ENCODE measurements around the gene NFIA. TPM values are rescaled to one million over a fixed set of nuclear protein-coding genes. Genes with fewer than 3 reads are reported as not detected.
"Not testable (repeated sequence)": the region's sequence is repeated elsewhere in the genome, so short reads cannot be mapped to it uniquely, and the experiment has no call there.

NFIA gene
- total RNA-seq, 1 experiment from 2014 or later: 12.7 TPM

DNA sequence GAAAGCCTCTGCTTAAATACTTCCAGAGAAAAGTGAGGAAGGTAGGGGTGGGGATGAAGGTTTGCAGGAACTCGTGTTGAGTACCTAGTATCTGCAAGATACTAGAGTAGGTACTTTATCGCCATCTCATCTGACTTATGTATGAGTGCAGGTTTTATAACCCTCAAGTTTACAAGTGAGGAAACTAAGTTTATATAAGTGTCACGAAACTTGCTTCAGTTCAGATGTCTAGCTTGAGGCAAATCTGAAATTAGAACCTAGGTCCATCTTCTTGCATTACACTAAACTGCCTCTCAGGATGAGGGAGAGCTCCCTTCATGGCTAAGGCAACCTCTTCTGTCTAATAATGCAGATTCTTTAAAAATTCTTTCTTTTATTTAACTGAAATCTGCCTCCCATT lies 43.5 kb downstream of the NFIA start:
- Histone ChIP-seq H4K20me1 (ENCODE audit: low read length) (no peaks in the 10 kb centered on the region), H3K27me3 (ENCODE audit: low read length) (no peaks in the 10 kb centered on the region), H3K4me2 (ENCODE audit: low read length) (no peak overlapping the region), H3K79me2 (ENCODE audit: low read length) (no peaks in the 10 kb centered on the region), H2AFZ (ENCODE audit: low read length) (no peak overlapping the region), H3K9me3 (ENCODE audit: low read length) (no peaks in the 10 kb centered on the region), H3K4me3 (ENCODE audit: low read length) (no peak overlapping the region), H3K4me1 (ENCODE audit: insufficient read depth, low read length) (no peaks in the 10 kb centered on the region), H3K27ac (ENCODE audit: low read length) (no peak overlapping the region), H3F3A (ENCODE audit: low read length, unreplicated experiment) (no peaks in the 10 kb centered on the region), H3K9me2 (replicated peaks; ENCODE audit: low read length) (no peaks in the 10 kb centered on the region), H3K36me3 (ENCODE audit: low read depth, low read length) (no peaks in the 10 kb centered on the region), H3K9ac (ENCODE audit: low read length) (no peak overlapping the region)
- DNase-seq (no peak), ATAC-seq (no peak)
- intact Hi-C loops (cut with micrococcal nuclease): no loop called here
- CTCF ChIA-PET: no interaction called here
- TF ChIP-seq EZH2 (IDR thresholded peaks at IDR 0.05; ENCODE audit: low read length, unreplicated experiment) (no peak), EZH2phosphoT487 (IDR thresholded peaks at IDR 0.05; ENCODE audit: borderline replicate concordance, low read length) (no peak)
- TF ChIP-seq, protein P1, sequence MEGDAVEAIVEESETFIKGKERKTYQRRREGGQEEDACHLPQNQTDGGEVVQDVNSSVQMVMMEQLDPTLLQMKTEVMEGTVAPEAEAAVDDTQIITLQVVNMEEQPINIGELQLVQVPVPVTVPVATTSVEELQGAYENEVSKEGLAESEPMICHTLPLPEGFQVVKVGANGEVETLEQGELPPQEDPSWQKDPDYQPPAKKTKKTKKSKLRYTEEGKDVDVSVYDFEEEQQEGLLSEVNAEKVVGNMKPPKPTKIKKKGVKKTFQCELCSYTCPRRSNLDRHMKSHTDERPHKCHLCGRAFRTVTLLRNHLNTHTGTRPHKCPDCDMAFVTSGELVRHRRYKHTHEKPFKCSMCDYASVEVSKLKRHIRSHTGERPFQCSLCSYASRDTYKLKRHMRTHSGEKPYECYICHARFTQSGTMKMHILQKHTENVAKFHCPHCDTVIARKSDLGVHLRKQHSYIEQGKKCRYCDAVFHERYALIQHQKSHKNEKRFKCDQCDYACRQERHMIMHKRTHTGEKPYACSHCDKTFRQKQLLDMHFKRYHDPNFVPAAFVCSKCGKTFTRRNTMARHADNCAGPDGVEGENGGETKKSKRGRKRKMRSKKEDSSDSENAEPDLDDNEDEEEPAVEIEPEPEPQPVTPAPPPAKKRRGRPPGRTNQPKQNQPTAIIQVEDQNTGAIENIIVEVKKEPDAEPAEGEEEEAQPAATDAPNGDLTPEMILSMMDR (conservative IDR thresholded peaks at IDR 0.05; ENCODE audit: low read depth, low read length): no peak
- POLR2A ChIA-PET (ENCODE audit: unreplicated experiment): interaction anchor here (0.6 kb wide), 1 partner anchor 915 kb away, joined by 3 read pairs; no protein-coding TSS in a partner anchor
- BruUV-seq (replicated peaks): no TSS peak

DNA sequence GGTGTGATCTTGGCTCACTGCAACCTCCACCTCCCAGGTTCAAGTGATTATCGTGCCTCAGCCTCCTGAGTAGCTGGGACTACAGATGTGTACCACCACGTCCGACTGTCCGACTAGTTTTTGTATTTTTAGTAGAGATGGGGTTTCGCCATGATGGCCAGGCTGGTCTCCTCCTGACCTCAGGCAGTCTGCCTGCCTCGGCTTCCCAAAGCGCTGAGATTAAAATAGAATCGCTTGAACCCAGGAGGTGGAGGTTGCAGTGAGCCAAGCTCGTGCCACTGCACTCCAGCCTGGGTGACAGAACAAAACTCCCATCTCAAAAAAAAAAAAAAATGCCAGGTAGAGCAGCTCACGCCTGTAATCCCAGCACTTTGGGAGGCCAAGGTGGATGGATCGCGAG lies 44.5 kb downstream of the NFIA start:
- H3F3A ChIP-seq (ENCODE audit: low read length, unreplicated experiment); H3K9me3 ChIP-seq (ENCODE audit: low read length); H3K27ac ChIP-seq (ENCODE audit: low read length); H3K36me3 ChIP-seq (ENCODE audit: low read depth, low read length); H2AFZ ChIP-seq (ENCODE audit: low read length); H3K4me2 ChIP-seq (ENCODE audit: low read length); H3K9me2 ChIP-seq (replicated peaks; ENCODE audit: low read length); CTCF ChIA-PET; H3K9ac ChIP-seq (ENCODE audit: low read length); H3K79me2 ChIP-seq (ENCODE audit: low read length); DNase-seq; H3K27me3 ChIP-seq (ENCODE audit: low read length); H3K4me3 ChIP-seq (ENCODE audit: low read length); BruUV-seq (replicated peaks); H4K20me1 ChIP-seq (ENCODE audit: low read length); H3K4me1 ChIP-seq (ENCODE audit: insufficient read depth, low read length); ATAC-seq; intact Hi-C loops (cut with micrococcal nuclease); POLR2A ChIA-PET (ENCODE audit: unreplicated experiment): not testable (repeated sequence)

DNA sequence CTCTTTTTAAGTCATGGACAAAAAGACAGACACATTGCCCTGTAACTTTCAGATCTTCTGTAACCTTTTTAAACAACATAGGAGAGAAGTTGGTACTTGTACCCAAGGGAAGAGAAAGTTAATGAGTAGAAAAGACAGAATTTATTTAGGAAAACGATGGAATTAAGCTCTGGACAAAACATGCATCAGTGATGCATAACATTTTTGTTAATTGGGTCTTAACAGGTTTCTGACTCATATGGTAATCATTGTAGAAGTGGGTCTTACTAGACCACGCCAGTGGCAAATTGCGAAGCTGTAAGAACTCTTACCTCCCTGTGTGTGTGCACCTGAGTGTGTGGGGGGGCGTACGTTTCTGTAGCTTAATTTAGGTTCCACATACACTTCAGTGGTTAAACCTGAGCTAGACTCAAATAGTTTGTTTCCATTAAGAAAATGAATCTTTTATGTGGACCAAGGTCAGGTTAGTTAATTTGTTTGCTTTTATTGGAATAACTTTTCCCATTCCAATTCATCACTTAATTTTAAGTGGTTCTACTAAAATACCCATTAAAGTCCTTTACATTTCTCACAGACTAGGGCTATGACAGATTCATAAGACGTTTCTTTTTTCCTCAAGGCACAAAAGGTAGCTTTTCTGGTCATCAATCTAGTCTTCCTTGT lies 48.1 kb downstream of the NFIA start:
- TF ChIP-seq EZH2 (IDR thresholded peaks at IDR 0.05; ENCODE audit: low read length, unreplicated experiment) (no peak), EZH2phosphoT487 (IDR thresholded peaks at IDR 0.05; ENCODE audit: borderline replicate concordance, low read length) (no peak)
- TF ChIP-seq, protein P1 (conservative IDR thresholded peaks at IDR 0.05; ENCODE audit: low read depth, low read length): no peak
- no peak overlapping the region for H3K4me2 ChIP-seq (ENCODE audit: low read length)
- H3K9me3 ChIP-seq (ENCODE audit: low read length): no peaks in the 10 kb centered on the region
- no peak overlapping the region for H3K4me3 ChIP-seq (ENCODE audit: low read length)
- no peaks in the 10 kb centered on the region for H3K36me3 ChIP-seq (ENCODE audit: low read depth, low read length)
- ChIA-PET CTCF (no interaction called here), POLR2A (ENCODE audit: unreplicated experiment) (interaction anchor here (0.6 kb wide), 1 partner anchor 163 kb away, joined by 3 read pairs; no protein-coding TSS in a partner anchor)
- no peak overlapping the region for H3K27ac ChIP-seq (ENCODE audit: low read length)
- H3K4me1 ChIP-seq (ENCODE audit: insufficient read depth, low read length): peaks cover 14% of the 10 kb centered on the region
- intact Hi-C loops (cut with micrococcal nuclease): loop anchor here (5.0 kb wide), 1 partner anchor 73 kb away; no protein-coding TSS in a partner anchor
- no TSS peak for BruUV-seq (replicated peaks)
- H3F3A ChIP-seq (ENCODE audit: low read length, unreplicated experiment): no peaks in the 10 kb centered on the region
- H3K27me3 ChIP-seq (ENCODE audit: low read length): no peaks in the 10 kb centered on the region
- no peak overlapping the region for H3K9ac ChIP-seq (ENCODE audit: low read length)
- no peak overlapping the region for H2AFZ ChIP-seq (ENCODE audit: low read length)
- H3K9me2 ChIP-seq (replicated peaks; ENCODE audit: low read length): no peaks in the 10 kb centered on the region
- ATAC-seq: no peak
- H4K20me1 ChIP-seq (ENCODE audit: low read length): no peaks in the 10 kb centered on the region
- H3K79me2 ChIP-seq (ENCODE audit: low read length): no peaks in the 10 kb centered on the region
- no peak for DNase-seq

Measured in PC-3 (cell line).